HCT116 (cell line): ENCODE measurements around the gene MYF5. TPM values are rescaled to one million over a fixed set of nuclear protein-coding genes. Genes with fewer than 3 reads are reported as not detected.

ENCODE experiments used
- ATAC-seq: fragments of 200-7000 bp; cut with Tn5 transposase; 2 replicates; pipeline ENCODE4 v1.9.1; 2020; ENCODE audit warnings: mild to moderate bottlenecking, moderate library complexity
- BruUV-seq: library from RNA; stranded (reverse); fragments of 400-500 nt; replicated peaks from 2 replicates; lab custom pipeline; 2021; lab: Mats Ljungman, UMichigan
- CTCF ChIA-PET: fragments of 300-600 bp; sonication (Branson Sonifier 250); formaldehyde crosslinking; loops from one replicate; lab custom pipeline; 2021; ENCODE audit warnings: antibody characterized with exemption; lab: Charles Lee
- POLR2A ChIA-PET: fragments of 300-600, 350-600 bp; sonication (Branson Sonifier 250); formaldehyde crosslinking; loops from one replicate; lab custom pipeline; 2021; ENCODE audit warnings: antibody characterized with exemption; lab: Charles Lee
- RAD21 ChIA-PET, 2 experiments: fragments of 300-600 bp; sonication (Branson Sonifier 250); formaldehyde crosslinking; loops; one replicate each; lab custom pipeline; 2023; ENCODE audit warnings: low total read pairs in 2 of 2; ENCODE audit not compliant: uncharacterized antibody in 2 of 2, unreplicated experiment in 2 of 2, low non-redundant PET in 1 of 2; lab: Charles Lee
- DNase-seq: peaks from one replicate; pipeline ENCODE4 v3.0.0-alpha.2; 2010; ENCODE audit warnings: low read depth, low spot score
- H2AFZ ChIP-seq: fragments of 200-600 bp; shearing (Covaris generic), sonication (generic); 2 replicates; pipeline ENCODE4 v1.6.1; 2017; ENCODE audit warnings: low read depth, mixed run types, mixed read lengths, antibody characterized with exemption, low read length; ENCODE audit not compliant: poor library complexity, severe bottlenecking
- H3K27ac ChIP-seq: 2 replicates; pipeline ENCODE4 v1.5.1; 2012; ENCODE audit warnings: low read depth, low read length
- H3K27me3 ChIP-seq: fragments of 200-600 bp; sonication (generic); 2 replicates; pipeline ENCODE4 v1.6.1; 2016; ENCODE audit warnings: mixed run types, low read length, mixed read lengths; ENCODE audit not compliant: insufficient read depth
- H3K36me3 ChIP-seq, 2 experiments: fragments of 200-500 bp in 1 of 2; fragments of 200-600 bp in 1 of 2; sonication (Bioruptor generic) in 1 of 2; sonication (generic) in 1 of 2; 2 replicates each; pipeline versions ENCODE4 v1.5.1 to v1.6.1; 2014 to 2016; ENCODE audit warnings: low read length in 2 of 2, inconsistent platforms in 1 of 2, mixed read lengths in 1 of 2, mixed run types in 1 of 2; ENCODE audit not compliant: insufficient read depth in 2 of 2, control insufficient read depth in 1 of 2
- H3K4me1 ChIP-seq, 2 experiments: fragments of 200-600 bp in 1 of 2; sonication (generic) in 1 of 2; 2 replicates each; pipeline versions ENCODE4 v1.5.1 to v1.6.1; 2012 to 2017; ENCODE audit warnings: low read length in 2 of 2, inconsistent platforms in 1 of 2, mild to moderate bottlenecking in 1 of 2, mixed read lengths in 1 of 2, mixed run types in 1 of 2, moderate library complexity in 1 of 2; ENCODE audit not compliant: insufficient read depth in 2 of 2, control insufficient read depth in 1 of 2
- H3K4me2 ChIP-seq: fragments of 200-600 bp; sonication (generic); 2 replicates; pipeline ENCODE4 v1.6.1; 2017; ENCODE audit warnings: mixed run types, low read length, mixed read lengths
- H3K4me3 ChIP-seq, 2 experiments: fragments of 200-600 bp in 1 of 2; sonication (generic) in 1 of 2; replicated peaks in 1 of 2; 2 replicates each; pipeline ENCODE4 v1.5.1; 2011 to 2016; ENCODE audit warnings: low read length in 2 of 2, control low read depth in 1 of 2, low read depth in 1 of 2, mild to moderate bottlenecking in 1 of 2, mixed read lengths in 1 of 2, mixed run types in 1 of 2
- H3K79me2 ChIP-seq: fragments of 200-600 bp; sonication (generic); 2 replicates; pipeline ENCODE4 v1.6.1; 2017; ENCODE audit warnings: mild to moderate bottlenecking, mixed run types, low read length, moderate library complexity, mixed read lengths; ENCODE audit not compliant: insufficient read depth
- H3K9ac ChIP-seq: fragments of 200-600 bp; sonication (generic); 2 replicates; pipeline ENCODE4 v1.6.1; 2016; ENCODE audit warnings: low read length, mixed read lengths
- H3K9me2 ChIP-seq: fragments of 200-600 bp; sonication (generic), shearing (Covaris generic); 2 replicates; pipeline ENCODE4 v1.6.1; 2017; ENCODE audit warnings: mixed run types, mild to moderate bottlenecking, moderate library complexity; ENCODE audit not compliant: insufficient read depth
- H3K9me3 ChIP-seq, 2 experiments: fragments of 200-500 bp in 1 of 2; fragments of 200-600 bp in 1 of 2; sonication (Bioruptor generic) in 1 of 2; sonication (generic) in 1 of 2; 2 replicates each; pipeline ENCODE4 v1.6.1; 2014 to 2017; ENCODE audit warnings: low read length in 2 of 2, mixed read lengths in 2 of 2, inconsistent platforms in 1 of 2, low read depth in 1 of 2, mild to moderate bottlenecking in 1 of 2, mixed run types in 1 of 2, moderate library complexity in 1 of 2; ENCODE audit not compliant: control insufficient read depth in 1 of 2, insufficient read depth in 1 of 2
- H4K20me1 ChIP-seq: fragments of 200-600 bp; sonication (generic), shearing (Covaris generic); 2 replicates; pipeline ENCODE4 v1.6.1; 2017; ENCODE audit warnings: mixed run types, mild to moderate bottlenecking, moderate library complexity; ENCODE audit not compliant: insufficient read depth
- CEBPB ChIP-seq: IDR thresholded peaks from 2 replicates; pipeline ENCODE4 v1.6.1; 2012; ENCODE audit warnings: low read depth
- JUND ChIP-seq: IDR thresholded peaks from 2 replicates; pipeline ENCODE4 v1.6.1; 2012
- SRF ChIP-seq: IDR thresholded peaks from 2 replicates; pipeline ENCODE4 v1.6.1; 2012; ENCODE audit warnings: low read depth
- intact Hi-C: fragments of 100-400 bp; cut with micrococcal nuclease; formaldehyde crosslinking; loops from 2 replicates; pipeline ENCODE4 v1.10.0; 2022
- total RNA-seq: library from RNA; stranded (reverse); gene quantifications from one replicate; pipeline ENCODE4 v1.2.1, GENCODE V29; 2021; ENCODE audit not compliant: unreplicated experiment
- TF ChIP-seq, protein P1 (sequence below), 3 experiments: fragments of 200-600 bp in 1 of 3; sonication (generic) in 1 of 3; IDR thresholded peaks in 2 of 3; conservative IDR thresholded peaks in 1 of 3; 2 replicates each; pipeline ENCODE4 v1.5.1; 2012 to 2017; ENCODE audit warnings: low read depth in 2 of 3, low read length in 2 of 3, antibody characterized with exemption in 1 of 3, borderline replicate concordance in 1 of 3, control low read depth in 1 of 3, mild to moderate bottlenecking in 1 of 3, mixed read lengths in 1 of 3, mixed run types in 1 of 3, moderate library complexity in 1 of 3; ENCODE audit not compliant: insufficient read depth in 1 of 3
- TF ChIP-seq, protein P2 (sequence below): IDR thresholded peaks from 2 replicates; pipeline ENCODE4 v1.6.1; 2012; ENCODE audit warnings: low read depth
- TF ChIP-seq, protein P3 (sequence below): IDR thresholded peaks from 2 replicates; pipeline ENCODE4 v1.6.1; 2012

MYF5 gene
- total RNA-seq, 1 experiment from 2014 or later = not detected

GRCh38 chr12:80756875-80757274, 40.2 kb downstream of the MYF5 start:
- H3K4me1 ChIP-seq = no peaks in the 10 kb centered on the region
- ChIA-PET CTCF (no interaction called here), RAD21 (no interaction called here), POLR2A (no interaction called here)
- no peaks in the 10 kb centered on the region for H3K79me2 ChIP-seq
- no peak overlapping the region for H2AFZ ChIP-seq
- H3K27ac ChIP-seq = no peak overlapping the region
- 0 out of 2 replicates have a peak, but pooled peaks cover 6% of the 10 kb centered on the region for H3K9me2 ChIP-seq
- H4K20me1 ChIP-seq = no peaks in the 10 kb centered on the region
- no peak overlapping the region for H3K4me3 ChIP-seq
- H3K9ac ChIP-seq = no peak overlapping the region
- no peaks in the 10 kb centered on the region for H3K36me3 ChIP-seq
- intact Hi-C loops = no loop called here
- TF ChIP-seq, protein P1, sequence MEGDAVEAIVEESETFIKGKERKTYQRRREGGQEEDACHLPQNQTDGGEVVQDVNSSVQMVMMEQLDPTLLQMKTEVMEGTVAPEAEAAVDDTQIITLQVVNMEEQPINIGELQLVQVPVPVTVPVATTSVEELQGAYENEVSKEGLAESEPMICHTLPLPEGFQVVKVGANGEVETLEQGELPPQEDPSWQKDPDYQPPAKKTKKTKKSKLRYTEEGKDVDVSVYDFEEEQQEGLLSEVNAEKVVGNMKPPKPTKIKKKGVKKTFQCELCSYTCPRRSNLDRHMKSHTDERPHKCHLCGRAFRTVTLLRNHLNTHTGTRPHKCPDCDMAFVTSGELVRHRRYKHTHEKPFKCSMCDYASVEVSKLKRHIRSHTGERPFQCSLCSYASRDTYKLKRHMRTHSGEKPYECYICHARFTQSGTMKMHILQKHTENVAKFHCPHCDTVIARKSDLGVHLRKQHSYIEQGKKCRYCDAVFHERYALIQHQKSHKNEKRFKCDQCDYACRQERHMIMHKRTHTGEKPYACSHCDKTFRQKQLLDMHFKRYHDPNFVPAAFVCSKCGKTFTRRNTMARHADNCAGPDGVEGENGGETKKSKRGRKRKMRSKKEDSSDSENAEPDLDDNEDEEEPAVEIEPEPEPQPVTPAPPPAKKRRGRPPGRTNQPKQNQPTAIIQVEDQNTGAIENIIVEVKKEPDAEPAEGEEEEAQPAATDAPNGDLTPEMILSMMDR (IDR thresholded peaks at IDR 0.05 in 2 of 3, conservative IDR thresholded peaks at IDR 0.05 in 1 of 3; ENCODE audit: borderline replicate concordance in 1 of 3, insufficient read depth in 1 of 3, low read depth in 2 of 3, low read length in 2 of 3) = no peak
- TF ChIP-seq JUND = no peak
- TF ChIP-seq CEBPB = no peak
- H3K27me3 ChIP-seq = no peaks in the 10 kb centered on the region; the same call in 1 of the 2 replicates
- no peaks in the 10 kb centered on the region for H3K9me3 ChIP-seq
- no TSS peak for BruUV-seq
- no peak for DNase-seq
- ATAC-seq = no peak
- H3K4me2 ChIP-seq = no peak overlapping the region

GRCh38 chr12:80761838-80762237, 45.1 kb downstream of the MYF5 start:
- ChIA-PET CTCF (interaction anchor here (1.5 kb wide), 1 partner anchor 496 kb away, joined by 3 read pairs; no protein-coding TSS in a partner anchor), RAD21 (no interaction called here), POLR2A (no interaction called here)
- H3K9me3 ChIP-seq = no peaks in the 10 kb centered on the region
- DNase-seq = no peak
- intact Hi-C loops = loop anchor here (2.0 to 10.0 kb wide), 3 partner anchors 289 to 567 kb away; no protein-coding TSS in a partner anchor
- no peak overlapping the region for H2AFZ ChIP-seq
- H3K4me2 ChIP-seq = no peak overlapping the region
- H3K4me1 ChIP-seq = no peaks in the 10 kb centered on the region
- no peaks in the 10 kb centered on the region; the same call in 1 of the 2 replicates for H3K27me3 ChIP-seq
- no peaks in the 10 kb centered on the region for H4K20me1 ChIP-seq
- no peak for TF ChIP-seq SRF
- TF ChIP-seq, protein P2, sequence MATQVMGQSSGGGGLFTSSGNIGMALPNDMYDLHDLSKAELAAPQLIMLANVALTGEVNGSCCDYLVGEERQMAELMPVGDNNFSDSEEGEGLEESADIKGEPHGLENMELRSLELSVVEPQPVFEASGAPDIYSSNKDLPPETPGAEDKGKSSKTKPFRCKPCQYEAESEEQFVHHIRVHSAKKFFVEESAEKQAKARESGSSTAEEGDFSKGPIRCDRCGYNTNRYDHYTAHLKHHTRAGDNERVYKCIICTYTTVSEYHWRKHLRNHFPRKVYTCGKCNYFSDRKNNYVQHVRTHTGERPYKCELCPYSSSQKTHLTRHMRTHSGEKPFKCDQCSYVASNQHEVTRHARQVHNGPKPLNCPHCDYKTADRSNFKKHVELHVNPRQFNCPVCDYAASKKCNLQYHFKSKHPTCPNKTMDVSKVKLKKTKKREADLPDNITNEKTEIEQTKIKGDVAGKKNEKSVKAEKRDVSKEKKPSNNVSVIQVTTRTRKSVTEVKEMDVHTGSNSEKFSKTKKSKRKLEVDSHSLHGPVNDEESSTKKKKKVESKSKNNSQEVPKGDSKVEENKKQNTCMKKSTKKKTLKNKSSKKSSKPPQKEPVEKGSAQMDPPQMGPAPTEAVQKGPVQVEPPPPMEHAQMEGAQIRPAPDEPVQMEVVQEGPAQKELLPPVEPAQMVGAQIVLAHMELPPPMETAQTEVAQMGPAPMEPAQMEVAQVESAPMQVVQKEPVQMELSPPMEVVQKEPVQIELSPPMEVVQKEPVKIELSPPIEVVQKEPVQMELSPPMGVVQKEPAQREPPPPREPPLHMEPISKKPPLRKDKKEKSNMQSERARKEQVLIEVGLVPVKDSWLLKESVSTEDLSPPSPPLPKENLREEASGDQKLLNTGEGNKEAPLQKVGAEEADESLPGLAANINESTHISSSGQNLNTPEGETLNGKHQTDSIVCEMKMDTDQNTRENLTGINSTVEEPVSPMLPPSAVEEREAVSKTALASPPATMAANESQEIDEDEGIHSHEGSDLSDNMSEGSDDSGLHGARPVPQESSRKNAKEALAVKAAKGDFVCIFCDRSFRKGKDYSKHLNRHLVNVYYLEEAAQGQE = no peak
- TF ChIP-seq, protein P3, sequence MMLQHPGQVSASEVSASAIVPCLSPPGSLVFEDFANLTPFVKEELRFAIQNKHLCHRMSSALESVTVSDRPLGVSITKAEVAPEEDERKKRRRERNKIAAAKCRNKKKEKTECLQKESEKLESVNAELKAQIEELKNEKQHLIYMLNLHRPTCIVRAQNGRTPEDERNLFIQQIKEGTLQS = no peak
- no peak overlapping the region for H3K9ac ChIP-seq
- no TSS peak for BruUV-seq
- no peak overlapping the region for H3K4me3 ChIP-seq
- ATAC-seq = no peak
- no peaks in the 10 kb centered on the region for H3K36me3 ChIP-seq
- no peaks in the 10 kb centered on the region for H3K9me2 ChIP-seq
- H3K79me2 ChIP-seq = no peaks in the 10 kb centered on the region
- H3K27ac ChIP-seq = no peak overlapping the region
